GM12878 (cell line): ENCODE results near the gene PI3.

Experiments used
- ATF2 ChIP-seq: IDR thresholded peaks from 2 replicates; pipeline ENCODE4 v1.6.1; 2012; ENCODE audit warnings: low read length, inconsistent platforms
- CTCF ChIP-seq, 3 experiments: IDR thresholded peaks in 2 of 3; conservative IDR thresholded peaks in 1 of 3; 2 replicates each; pipeline ENCODE4 v1.5.1; 2011; ENCODE audit warnings: low read depth in 3 of 3, low read length in 3 of 3, mild to moderate bottlenecking in 3 of 3, control low read depth in 2 of 3, moderate library complexity in 2 of 3, inconsistent platforms in 1 of 3, mixed read lengths in 1 of 3; ENCODE audit not compliant: control insufficient read depth in 2 of 3, insufficient read depth in 1 of 3; ENCODE audit errors: extremely low read depth in 1 of 3
- HCFC1 ChIP-seq: fragments of 150-350 bp; IDR thresholded peaks from 2 replicates; pipeline ENCODE4 v1.6.1; 2014; ENCODE audit warnings: low read length
- HDAC2 ChIP-seq: fragments of 200-600 bp; sonication (generic); IDR thresholded peaks from 2 replicates; pipeline ENCODE4 v1.6.1; 2017
- MAX ChIP-seq: IDR thresholded peaks from 2 replicates; pipeline ENCODE4 v1.6.1; 2012; ENCODE audit warnings: low read depth, low read length, improper control_type of control experiment
- MYC ChIP-seq: IDR thresholded peaks from 2 replicates; pipeline ENCODE4 v1.6.1; 2011; ENCODE audit warnings: mild to moderate bottlenecking, low read length, moderate library complexity, inconsistent platforms; ENCODE audit not compliant: insufficient read depth, insufficient replicate concordance, insufficient read length, severe bottlenecking
- POLR2AphosphoS5 ChIP-seq: IDR thresholded peaks from 2 replicates; pipeline ENCODE4 v1.6.1; 2011; ENCODE audit warnings: mild to moderate bottlenecking, low read length, inconsistent platforms
- SREBF2 ChIP-seq: IDR thresholded peaks from 2 replicates; pipeline ENCODE4 v1.6.1; 2012; ENCODE audit warnings: mild to moderate bottlenecking, low read length
- SUZ12 ChIP-seq: fragments of 200-600 bp; sonication (generic); IDR thresholded peaks from one replicate; pipeline ENCODE4 v1.6.1; 2018; ENCODE audit warnings: antibody characterized with exemption, mild to moderate bottlenecking; ENCODE audit not compliant: unreplicated experiment
- TCF12 ChIP-seq: IDR thresholded peaks from 2 replicates; pipeline ENCODE4 v1.6.1; 2011; ENCODE audit warnings: low read depth, mild to moderate bottlenecking, low read length

GRCh38 chr20:45173522-45173921 is 1.2 kb upstream of the PI3 start:
- no peak for TF ChIP-seq TCF12
- TF ChIP-seq CTCF (IDR thresholded peaks at IDR 0.05 in 2 of 3, conservative IDR thresholded peaks at IDR 0.05 in 1 of 3; ENCODE audit: control insufficient read depth in 2 of 3, extremely low read depth in 1 of 3, insufficient read depth in 1 of 3, low read depth in 3 of 3, low read length in 3 of 3), result no peak
- TF ChIP-seq MYC, result no peak
- TF ChIP-seq HDAC2, result no peak
- TF ChIP-seq SUZ12, result no peak
- no peak for TF ChIP-seq SREBF2
- no peak for TF ChIP-seq MAX
- TF ChIP-seq ATF2, result no peak
- no peak for TF ChIP-seq POLR2AphosphoS5
- TF ChIP-seq HCFC1, result no peak
